ENCODE measurements around the gene F12. TPM values are rescaled to one million over a fixed set of nuclear protein-coding genes. Genes with fewer than 3 reads are reported as not detected.

Gene F12
- total and polyA plus RNA-seq, 4 experiments from 2014 or later: 2.0 to 2.4 TPM; not detected in 2

- no peak for DNase-seq
- peaks cover 0 to 1% (median 0%) of the 10 kb centered on the region in 8 donors for H3K9me3 Mint-ChIP-seq
- Histone ChIP-seq H3K36me3 (ENCODE audit: insufficient read depth, low read length) (peaks cover 75% of the 10 kb centered on the region), H3K4me1 (ENCODE audit: insufficient read depth, low read length) (peaks cover 98% of the 10 kb centered on the region), H3K27me3 (ENCODE audit: insufficient read depth, low read length) (no peaks in the 10 kb centered on the region), H3K27ac (ENCODE audit: low read depth, low read length) (peak overlapping the region; percentile 87), H3K9me3 (ENCODE audit: control insufficient read depth in 1 of 2, low read length in 2 of 2) (no peaks in the 10 kb centered on the region), H3K4me3 (ENCODE audit: low read length in 2 of 2) (peak overlapping the region; percentile 23 to 87)
- H3K4me3 Mint-ChIP-seq: peak overlapping the region; percentile 20 to 72 (median 60)
- peak overlapping the region; percentile 64 to 96 (median 74) for H3K27ac Mint-ChIP-seq
- intact Hi-C loops (cut with micrococcal nuclease): no loop called here
- no peaks in the 10 kb centered on the region for H3K27me3 Mint-ChIP-seq
- peaks cover 59 to 73% of the 10 kb centered on the region in 2 donors for H3K36me3 Mint-ChIP-seq
- CTCF ChIA-PET (ENCODE audit: partially characterized antibody): interaction anchor here (7.6 to 14.2 kb wide), 4 partner anchors 12 to 43 kb away, joined by 55 to 307 read pairs (median 109); partner anchors contain the start of genes F12, PFN3 and PRR7
- POLR2A ChIA-PET (ENCODE audit: partially characterized antibody): interaction anchor here (1.2 to 14.3 kb wide), 12 partner anchors 9 to 72 kb away, joined by 3 to 1171 read pairs (median 6); partner anchors contain the start of genes GRK6, PFN3 and PRR7
- H3K4me1 Mint-ChIP-seq: peaks cover 38 to 97% (median 63%) of the 10 kb centered on the region in 4 donors
These were observed 23.7 kb upstream of the F12 start for GRCh38 chr5:177432839-177433657.

GRCh38 chr5:177432143-177432838 is 22.9 kb upstream of the F12 start:
- Histone ChIP-seq H3K27ac (ENCODE audit: low read depth, low read length) (peak overlapping the region; percentile 87), H3K9me3 (ENCODE audit: control insufficient read depth in 1 of 2, low read length in 2 of 2) (no peaks in the 10 kb centered on the region), H3K36me3 (ENCODE audit: insufficient read depth, low read length) (peaks cover 69% of the 10 kb centered on the region), H3K4me3 (ENCODE audit: low read length in 2 of 2) (peak overlapping the region; percentile 36 to 87), H3K4me1 (ENCODE audit: insufficient read depth, low read length) (peaks cover 99% of the 10 kb centered on the region), H3K27me3 (ENCODE audit: insufficient read depth, low read length) (no peaks in the 10 kb centered on the region)
- DNase-seq: no peak
- peaks cover 52 to 68% of the 10 kb centered on the region in 2 donors for H3K36me3 Mint-ChIP-seq
- intact Hi-C loops (cut with micrococcal nuclease): no loop called here
- CTCF ChIA-PET (ENCODE audit: partially characterized antibody): interaction anchor here (0.8 to 14.2 kb wide), 8 partner anchors 8 to 123 kb away, joined by 3 to 307 read pairs (median 30); partner anchors contain the start of genes F12, PFN3 and PRR7
- POLR2A ChIA-PET (ENCODE audit: partially characterized antibody): interaction anchor here (1.0 to 14.3 kb wide), 22 partner anchors 9 to 898 kb away, joined by 3 to 1171 read pairs (median 6); partner anchors contain the start of genes GRK6, LMAN2, PFN3 and PRELID1
- H3K27ac Mint-ChIP-seq: peak overlapping the region; percentile 91 to 99 (median 96)
- H3K9me3 Mint-ChIP-seq: peaks cover 0 to 1% (median 0%) of the 10 kb centered on the region in 8 donors
- H3K4me1 Mint-ChIP-seq: peaks cover 34 to 97% (median 61%) of the 10 kb centered on the region in 4 donors
- no peaks in the 10 kb centered on the region for H3K27me3 Mint-ChIP-seq
- H3K4me3 Mint-ChIP-seq: peak overlapping the region; percentile 83 to 97 (median 93)

GRCh38 chr5:177431317-177432142 is 22.2 kb upstream of the F12 start:
- POLR2A ChIA-PET (ENCODE audit: partially characterized antibody): interaction anchor here (0.7 to 14.3 kb wide), 24 partner anchors 8 to 897 kb away, joined by 3 to 1171 read pairs (median 6); partner anchors contain the start of genes GRK6, LMAN2, PFN3 and PRELID1
- DNase-seq: peak; percentile 81 to 88 (median 85)
- no peaks in the 10 kb centered on the region for H3K9me3 ChIP-seq (ENCODE audit: control insufficient read depth in 1 of 2, low read length in 2 of 2)
- intact Hi-C loops (cut with micrococcal nuclease): loop anchor here (1.0 kb wide), 1 partner anchor 9 kb away; no protein-coding TSS in a partner anchor
- H3K9me3 Mint-ChIP-seq: peaks cover 0 to 1% (median 0%) of the 10 kb centered on the region in 8 donors
- CTCF ChIA-PET (ENCODE audit: partially characterized antibody): interaction anchor here (0.6 to 14.2 kb wide), 10 partner anchors 8 to 812 kb away, joined by 3 to 307 read pairs (median 6); partner anchors contain the start of genes F12, PFN3 and PRR7
- H3K27ac Mint-ChIP-seq: peak overlapping the region; percentile 91 to 99 (median 96)
- H3K27me3 ChIP-seq (ENCODE audit: insufficient read depth, low read length): no peaks in the 10 kb centered on the region
- peaks cover 34 to 89% (median 59%) of the 10 kb centered on the region in 4 donors for H3K4me1 Mint-ChIP-seq
- H3K36me3 Mint-ChIP-seq: peaks cover 44 to 64% of the 10 kb centered on the region in 2 donors
- peak overlapping the region; percentile 85 to 97 (median 94) for H3K4me3 Mint-ChIP-seq
- H3K27ac ChIP-seq (ENCODE audit: low read depth, low read length): peak overlapping the region; percentile 87
- peaks cover 63% of the 10 kb centered on the region for H3K36me3 ChIP-seq (ENCODE audit: insufficient read depth, low read length)
- peaks cover 94% of the 10 kb centered on the region for H3K4me1 ChIP-seq (ENCODE audit: insufficient read depth, low read length)
- peak overlapping the region; percentile 36 to 87 for H3K4me3 ChIP-seq (ENCODE audit: low read length in 2 of 2)
- H3K27me3 Mint-ChIP-seq: no peaks in the 10 kb centered on the region

- no peaks in the 10 kb centered on the region for H3K9me3 ChIP-seq (ENCODE audit: control insufficient read depth in 1 of 2, low read length in 2 of 2)
- Mint-ChIP-seq H3K27me3 (no peaks in the 10 kb centered on the region), H3K4me3 (peak overlapping the region; percentile 85 to 97 (median 94)), H3K36me3 (peaks cover 41 to 65% of the 10 kb centered on the region in 2 donors), H3K4me1 (peaks cover 34 to 87% (median 61%) of the 10 kb centered on the region in 4 donors), H3K9me3 (peaks cover 0 to 6% (median 0%) of the 10 kb centered on the region in 8 donors), H3K27ac (peak overlapping the region; percentile 91 to 99 (median 96))
- no peak for DNase-seq
- H3K4me3 ChIP-seq (ENCODE audit: low read length in 2 of 2): peak overlapping the region; percentile 36 to 87
- peaks cover 88% of the 10 kb centered on the region for H3K4me1 ChIP-seq (ENCODE audit: insufficient read depth, low read length)
- peak overlapping the region; percentile 87 for H3K27ac ChIP-seq (ENCODE audit: low read depth, low read length)
- peaks cover 58% of the 10 kb centered on the region for H3K36me3 ChIP-seq (ENCODE audit: insufficient read depth, low read length)
- intact Hi-C loops (cut with micrococcal nuclease): loop anchor here (1.0 kb wide), 1 partner anchor 9 kb away; no protein-coding TSS in a partner anchor
- CTCF ChIA-PET (ENCODE audit: partially characterized antibody): interaction anchor here (0.6 to 14.2 kb wide), 6 partner anchors 9 to 811 kb away, joined by 3 to 307 read pairs (median 82); partner anchors contain the start of genes F12, PFN3 and PRR7
- no peaks in the 10 kb centered on the region for H3K27me3 ChIP-seq (ENCODE audit: insufficient read depth, low read length)
- POLR2A ChIA-PET (ENCODE audit: partially characterized antibody): interaction anchor here (0.7 to 14.3 kb wide), 20 partner anchors 7 to 897 kb away, joined by 3 to 1171 read pairs (median 7); partner anchors contain the start of genes GRK6, LMAN2, PFN3 and PRELID1
These were observed 21.6 kb upstream of the F12 start for GRCh38 chr5:177430972-177431316.

- peak overlapping the region; percentile 87 for H3K27ac ChIP-seq (ENCODE audit: low read depth, low read length)
- POLR2A ChIA-PET (ENCODE audit: partially characterized antibody): interaction anchor here (0.7 to 14.3 kb wide), 13 partner anchors 15 to 79 kb away, joined by 3 to 1171 read pairs (median 10); partner anchors contain the start of genes LMAN2, PFN3 and PRR7
- H3K36me3 ChIP-seq (ENCODE audit: insufficient read depth, low read length): peaks cover 53% of the 10 kb centered on the region
- Mint-ChIP-seq H3K9me3 (peaks cover 0 to 6% (median 0%) of the 10 kb centered on the region in 8 donors), H3K4me3 (peak overlapping the region; percentile 85 to 97 (median 95)), H3K27ac (peak overlapping the region; percentile 91 to 99 (median 96)), H3K4me1 (peaks cover 36 to 90% (median 63%) of the 10 kb centered on the region in 4 donors), H3K27me3 (no peaks in the 10 kb centered on the region), H3K36me3 (peaks cover 37 to 59% of the 10 kb centered on the region in 2 donors)
- no peaks in the 10 kb centered on the region for H3K27me3 ChIP-seq (ENCODE audit: insufficient read depth, low read length)
- CTCF ChIA-PET (ENCODE audit: partially characterized antibody): interaction anchor here (0.8 to 14.2 kb wide), 7 partner anchors 9 to 112 kb away, joined by 3 to 307 read pairs (median 55); partner anchors contain the start of genes F12, PFN3 and PRR7
- peak overlapping the region in 1 of 2 donors; percentile 87 for H3K4me3 ChIP-seq (ENCODE audit: low read length in 2 of 2)
- no peaks in the 10 kb centered on the region for H3K9me3 ChIP-seq (ENCODE audit: control insufficient read depth in 1 of 2, low read length in 2 of 2)
- DNase-seq: peak in 1 of 5 donors; percentile 31
- H3K4me1 ChIP-seq (ENCODE audit: insufficient read depth, low read length): peaks cover 86% of the 10 kb centered on the region
- intact Hi-C loops (cut with micrococcal nuclease): no loop called here
These were observed 21.0 kb upstream of the F12 start for GRCh38 chr5:177430140-177430951.

Data from CD4-positive, alpha-beta memory T cell (primary cell).